ENCODE data around the gene BHMT2.

- TF ChIP-seq GATA3 (IDR thresholded peaks at IDR 0.05; ENCODE audit: low read depth, low read length) (no peak), GATA2 (IDR thresholded peaks at IDR 0.05; ENCODE audit: low read depth, low read length) (no peak)
Observed at GRCh38 chr5:79108792-79109191, 39.2 kb downstream of the BHMT2 start.

Data from SH-SY5Y (cell line).